ENCODE results near the gene CLCNKB.
"Not testable (repeated sequence)": the region's sequence is repeated elsewhere in the genome, so short reads cannot be mapped to it uniquely, and the experiment has no call there.

Gene CLCNKB

GRCh38 chr1:16051039-16051438, 7.5 kb downstream of the CLCNKB start:
- no peak overlapping the region for H3K4me3 ChIP-seq (ENCODE audit: control insufficient read depth in 1 of 7, extremely low read depth in 1 of 7, insufficient read depth in 4 of 7, low read depth in 2 of 7, low read length in 6 of 7)
- H3K27me3 ChIP-seq (replicated peaks in 2 of 5; ENCODE audit: control insufficient read depth in 4 of 5, insufficient read depth in 5 of 5, low read length in 4 of 5) = peaks cover 0 to 2% (median 0%) of the 10 kb centered on the region in 5 experiments
- DNase-seq = no peak
- no peak overlapping the region for H3K27ac ChIP-seq (ENCODE audit: insufficient read depth in 1 of 2, low read depth in 1 of 2, low read length in 2 of 2, poor library complexity in 1 of 2, severe bottlenecking in 2 of 2)
- CTCF ChIA-PET = no interaction called here
- WGBS (ENCODE audit: insufficient coverage) = 71% methylated on average over 1 of the region's 3 CpGs
- H3K9me3 ChIP-seq (ENCODE audit: control extremely low read depth in 1 of 5, control insufficient read depth in 4 of 5, insufficient read depth in 2 of 5, low read depth in 1 of 5, low read length in 4 of 5) = no peaks in the 10 kb centered on the region
- POLR2A ChIA-PET = no interaction called here
- H3K36me3 ChIP-seq (ENCODE audit: control insufficient read depth in 4 of 4, insufficient read depth in 4 of 4, low read length in 3 of 4) = no peaks in the 10 kb centered on the region
- H3K4me1 ChIP-seq (ENCODE audit: control extremely low read depth in 1 of 4, control insufficient read depth in 4 of 4, insufficient read depth in 4 of 4, low read length in 3 of 4) = peaks cover 0 to 19% (median 12%) of the 10 kb centered on the region in 4 experiments

GRCh38 chr1:16051949-16052348, 8.4 kb downstream of the CLCNKB start:
- H3K27me3 ChIP-seq (replicated peaks in 2 of 5; ENCODE audit: control insufficient read depth in 4 of 5, insufficient read depth in 5 of 5, low read length in 4 of 5); POLR2A ChIA-PET; H3K27ac ChIP-seq (ENCODE audit: insufficient read depth in 1 of 2, low read depth in 1 of 2, low read length in 2 of 2, poor library complexity in 1 of 2, severe bottlenecking in 2 of 2); H3K4me3 ChIP-seq (ENCODE audit: control insufficient read depth in 1 of 7, extremely low read depth in 1 of 7, insufficient read depth in 4 of 7, low read depth in 2 of 7, low read length in 6 of 7); H3K9me3 ChIP-seq (ENCODE audit: control extremely low read depth in 1 of 5, control insufficient read depth in 4 of 5, insufficient read depth in 2 of 5, low read depth in 1 of 5, low read length in 4 of 5); DNase-seq; H3K36me3 ChIP-seq (ENCODE audit: control insufficient read depth in 4 of 4, insufficient read depth in 4 of 4, low read length in 3 of 4): not testable (repeated sequence)
- CTCF ChIA-PET = interaction anchor here (0.8 kb wide), 1 partner anchor 11 kb away, joined by 3 read pairs; no protein-coding TSS in a partner anchor
- WGBS (ENCODE audit: insufficient coverage) = 100% methylated on average over 4 of the region's 12 CpGs
- peaks cover 0 to 19% (median 13%) of the 10 kb centered on the region in 4 experiments for H3K4me1 ChIP-seq (ENCODE audit: control extremely low read depth in 1 of 4, control insufficient read depth in 4 of 4, insufficient read depth in 4 of 4, low read length in 3 of 4)

GRCh38 chr1:16053781-16054502, 10.4 kb downstream of the CLCNKB start:
- H3K4me3 ChIP-seq (ENCODE audit: control insufficient read depth in 1 of 7, extremely low read depth in 1 of 7, insufficient read depth in 4 of 7, low read depth in 2 of 7, low read length in 6 of 7) = no peak overlapping the region
- no peaks in the 10 kb centered on the region for H3K36me3 ChIP-seq (ENCODE audit: control insufficient read depth in 4 of 4, insufficient read depth in 4 of 4, low read length in 3 of 4)
- DNase-seq = peak; percentile 86 to 97 (median 94)
- WGBS (ENCODE audit: insufficient coverage) = 59% methylated on average over 5 of the region's 8 CpGs
- ChIA-PET POLR2A (no interaction called here), CTCF (interaction anchor here (0.6 to 3.0 kb wide), 5 partner anchors 9 to 186 kb away, joined by 3 to 18 read pairs (median 6); partner anchors contain the start of gene CLCNKB)
- H3K4me1 ChIP-seq (ENCODE audit: control extremely low read depth in 1 of 4, control insufficient read depth in 4 of 4, insufficient read depth in 4 of 4, low read length in 3 of 4) = peaks cover 0 to 14% (median 10%) of the 10 kb centered on the region in 4 experiments
- H3K27ac ChIP-seq (ENCODE audit: insufficient read depth in 1 of 2, low read depth in 1 of 2, low read length in 2 of 2, poor library complexity in 1 of 2, severe bottlenecking in 2 of 2) = no peak overlapping the region
- H3K9me3 ChIP-seq (ENCODE audit: control extremely low read depth in 1 of 5, control insufficient read depth in 4 of 5, insufficient read depth in 2 of 5, low read depth in 1 of 5, low read length in 4 of 5) = no peaks in the 10 kb centered on the region
- peaks cover 0 to 2% (median 0%) of the 10 kb centered on the region in 5 experiments for H3K27me3 ChIP-seq (replicated peaks in 2 of 5; ENCODE audit: control insufficient read depth in 4 of 5, insufficient read depth in 5 of 5, low read length in 4 of 5)

GRCh38 chr1:16054598-16055540, 11.3 kb downstream of the CLCNKB start:
- WGBS (ENCODE audit: insufficient coverage) = 94% methylated on average over 7 of the region's 7 CpGs
- no peaks in the 10 kb centered on the region for H3K36me3 ChIP-seq (ENCODE audit: control insufficient read depth in 4 of 4, insufficient read depth in 4 of 4, low read length in 3 of 4)
- ChIA-PET CTCF (interaction anchor here (0.8 to 3.0 kb wide), 8 partner anchors 10 to 50 kb away, joined by 3 to 18 read pairs (median 5); partner anchors contain the start of genes CLCNKB and SRARP), POLR2A (no interaction called here)
- H3K4me1 ChIP-seq (ENCODE audit: control extremely low read depth in 1 of 4, control insufficient read depth in 4 of 4, insufficient read depth in 4 of 4, low read length in 3 of 4) = peaks cover 0 to 13% (median 8%) of the 10 kb centered on the region in 4 experiments
- H3K4me3 ChIP-seq (ENCODE audit: control insufficient read depth in 1 of 7, extremely low read depth in 1 of 7, insufficient read depth in 4 of 7, low read depth in 2 of 7, low read length in 6 of 7) = peak overlapping the region in 1 of 7 experiments; percentile 8
- no peaks in the 10 kb centered on the region for H3K9me3 ChIP-seq (ENCODE audit: control extremely low read depth in 1 of 5, control insufficient read depth in 4 of 5, insufficient read depth in 2 of 5, low read depth in 1 of 5, low read length in 4 of 5)
- H3K27ac ChIP-seq (ENCODE audit: insufficient read depth in 1 of 2, low read depth in 1 of 2, low read length in 2 of 2, poor library complexity in 1 of 2, severe bottlenecking in 2 of 2) = no peak overlapping the region
- no peak for DNase-seq
- no peaks in the 10 kb centered on the region for H3K27me3 ChIP-seq (replicated peaks in 2 of 5; ENCODE audit: control insufficient read depth in 4 of 5, insufficient read depth in 5 of 5, low read length in 4 of 5)

GRCh38 chr1:16055613-16056520, 12.3 kb downstream of the CLCNKB start:
- no peaks in the 10 kb centered on the region for H3K9me3 ChIP-seq (ENCODE audit: control extremely low read depth in 1 of 5, control insufficient read depth in 4 of 5, insufficient read depth in 2 of 5, low read depth in 1 of 5, low read length in 4 of 5)
- no peak overlapping the region for H3K27ac ChIP-seq (ENCODE audit: insufficient read depth in 1 of 2, low read depth in 1 of 2, low read length in 2 of 2, poor library complexity in 1 of 2, severe bottlenecking in 2 of 2)
- H3K36me3 ChIP-seq (ENCODE audit: control insufficient read depth in 4 of 4, insufficient read depth in 4 of 4, low read length in 3 of 4) = no peaks in the 10 kb centered on the region
- ChIA-PET POLR2A (no interaction called here), CTCF (interaction anchor here (0.8 to 3.0 kb wide), 9 partner anchors 11 to 241 kb away, joined by 3 to 18 read pairs (median 4); partner anchors contain the start of genes CLCNKB and SRARP)
- peaks cover 0 to 13% (median 8%) of the 10 kb centered on the region in 4 experiments for H3K4me1 ChIP-seq (ENCODE audit: control extremely low read depth in 1 of 4, control insufficient read depth in 4 of 4, insufficient read depth in 4 of 4, low read length in 3 of 4)
- no peak overlapping the region for H3K4me3 ChIP-seq (ENCODE audit: control insufficient read depth in 1 of 7, extremely low read depth in 1 of 7, insufficient read depth in 4 of 7, low read depth in 2 of 7, low read length in 6 of 7)
- WGBS (ENCODE audit: insufficient coverage) = 38% methylated on average over 10 of the region's 18 CpGs
- no peaks in the 10 kb centered on the region for H3K27me3 ChIP-seq (replicated peaks in 2 of 5; ENCODE audit: control insufficient read depth in 4 of 5, insufficient read depth in 5 of 5, low read length in 4 of 5)
- peak; percentile 89 to 93 (median 90) for DNase-seq

GRCh38 chr1:16056521-16056912, 12.9 kb downstream of the CLCNKB start:
- H3K9me3 ChIP-seq (ENCODE audit: control extremely low read depth in 1 of 5, control insufficient read depth in 4 of 5, insufficient read depth in 2 of 5, low read depth in 1 of 5, low read length in 4 of 5); H3K27me3 ChIP-seq (replicated peaks in 2 of 5; ENCODE audit: control insufficient read depth in 4 of 5, insufficient read depth in 5 of 5, low read length in 4 of 5); POLR2A ChIA-PET; H3K4me3 ChIP-seq (ENCODE audit: control insufficient read depth in 1 of 7, extremely low read depth in 1 of 7, insufficient read depth in 4 of 7, low read depth in 2 of 7, low read length in 6 of 7); H3K27ac ChIP-seq (ENCODE audit: insufficient read depth in 1 of 2, low read depth in 1 of 2, low read length in 2 of 2, poor library complexity in 1 of 2, severe bottlenecking in 2 of 2); DNase-seq; H3K36me3 ChIP-seq (ENCODE audit: control insufficient read depth in 4 of 4, insufficient read depth in 4 of 4, low read length in 3 of 4): not testable (repeated sequence)
- CTCF ChIA-PET = interaction anchor here (1.1 to 1.4 kb wide), 4 partner anchors 19 to 242 kb away, joined by 3 to 10 read pairs (median 6); no protein-coding TSS in a partner anchor
- 80% methylated on average over 1 of the region's 4 CpGs for WGBS (ENCODE audit: insufficient coverage)
- H3K4me1 ChIP-seq (ENCODE audit: control extremely low read depth in 1 of 4, control insufficient read depth in 4 of 4, insufficient read depth in 4 of 4, low read length in 3 of 4) = peaks cover 0 to 13% (median 8%) of the 10 kb centered on the region in 4 experiments
